Inferior parietal cortex (tissue), 1 donor: ENCODE data around the gene ATP10B.
"Not testable (repeated sequence)": the region's sequence is repeated elsewhere in the genome, so short reads cannot be mapped to it uniquely, and the experiment has no call there.

ENCODE experiments used
- DNase-seq: peaks from one replicate; pipeline ENCODE4 v3.0.0-alpha.2; 2016; ENCODE audit errors: extremely low spot score

The ATP10B gene

DNA sequence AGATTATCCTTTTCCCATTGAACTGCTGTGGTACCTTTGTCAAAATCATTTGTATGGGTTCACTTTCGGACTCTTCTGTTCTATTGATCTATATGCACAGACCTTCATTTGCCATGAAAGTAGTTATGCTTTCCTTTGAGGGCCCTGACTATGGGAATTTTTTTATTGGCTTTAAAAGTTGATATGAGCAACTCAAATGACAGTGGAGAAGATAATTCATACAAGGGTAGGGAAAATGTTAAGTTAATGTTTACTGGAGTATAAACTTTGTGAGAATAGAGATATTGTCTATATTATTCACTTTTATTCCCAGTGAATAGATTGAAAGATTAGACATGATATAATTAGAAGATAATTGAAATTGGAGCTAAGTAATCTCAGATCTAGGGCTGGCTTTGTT lies 94.8 kb downstream of the ATP10B start:
- no peak for DNase-seq

DNA sequence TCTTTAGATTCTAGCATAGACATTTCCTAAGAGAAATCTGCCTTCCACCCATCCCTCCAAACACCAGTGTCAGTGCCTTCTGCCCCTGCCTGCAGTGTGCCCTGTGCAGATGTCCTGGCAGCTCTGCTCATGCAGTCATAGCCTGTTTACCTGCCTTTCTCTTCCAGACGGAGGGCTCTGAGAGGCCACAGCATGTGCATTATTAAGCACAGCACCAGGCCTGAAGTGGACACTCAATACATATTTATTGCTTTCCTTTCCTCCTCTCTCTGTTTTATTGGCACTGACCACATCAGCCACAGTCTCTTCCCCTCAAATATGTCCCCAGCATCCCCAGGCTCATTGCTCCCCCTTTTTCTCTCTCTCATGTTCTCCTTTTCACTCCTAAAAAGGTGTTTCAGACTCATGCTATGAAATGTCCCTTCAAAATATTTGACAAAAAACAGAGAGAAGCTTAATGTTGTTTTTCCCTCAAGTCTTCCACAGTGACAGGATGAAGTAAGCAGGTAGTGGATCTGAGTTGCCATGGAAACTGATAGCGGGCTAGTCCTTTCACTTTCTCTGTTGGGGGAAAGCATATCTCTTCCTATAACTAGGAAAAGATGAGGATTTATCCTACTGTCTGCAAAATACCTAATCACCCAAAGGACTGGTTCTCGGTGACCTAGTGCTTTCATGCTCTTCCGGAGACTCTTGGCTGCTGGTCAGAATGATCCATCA lies 100.9 kb downstream of the ATP10B start:
- DNase-seq = no peak

- no peak for DNase-seq
Observed at GRCh38 chr5:160749682-160750081, 102.3 kb downstream of the ATP10B start.

GRCh38 chr5:160749026-160749425 lies 103.0 kb downstream of the ATP10B start:
- DNase-seq = no peak

DNA sequence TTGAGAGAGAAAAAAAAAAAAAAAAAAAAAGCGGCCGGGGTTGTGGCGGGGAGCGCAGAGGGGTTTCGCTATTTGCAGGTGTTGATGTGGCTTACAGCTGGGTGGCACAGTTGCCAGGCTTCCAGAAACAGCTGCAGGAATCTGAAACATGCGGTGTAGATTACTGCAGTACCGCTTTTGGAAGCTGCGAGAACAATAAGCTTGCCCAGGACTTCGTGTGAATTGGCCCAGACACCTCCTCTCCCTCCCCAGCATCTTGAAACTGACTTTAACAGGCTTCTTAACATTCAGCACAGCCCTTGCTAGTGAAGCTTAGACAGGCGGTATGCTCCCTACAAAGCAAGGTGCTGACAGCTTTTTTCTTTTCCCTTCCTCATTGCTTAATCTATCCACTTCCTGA lies 104.0 kb downstream of the ATP10B start:
- peak; percentile 54 for DNase-seq

DNA sequence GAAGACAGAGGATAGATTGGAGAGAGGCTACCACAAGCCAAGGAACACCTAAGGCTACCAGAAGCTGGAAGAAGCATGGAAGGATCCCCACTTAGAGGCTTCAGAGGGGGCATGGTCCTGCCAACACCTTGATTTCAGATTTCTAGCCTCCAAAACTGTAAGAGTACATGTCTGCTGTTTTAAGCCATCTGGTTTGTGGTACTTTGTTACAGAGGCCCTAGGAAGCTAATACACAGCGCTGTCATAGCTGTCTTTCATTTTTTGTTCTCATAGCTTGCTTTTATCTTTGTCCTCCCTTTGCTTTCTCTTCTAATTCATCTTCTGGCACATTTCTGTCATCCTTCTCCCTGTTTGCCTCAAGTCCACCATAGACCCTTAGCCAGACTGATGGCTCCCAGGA lies 104.5 kb downstream of the ATP10B start:
- no peak for DNase-seq

DNA sequence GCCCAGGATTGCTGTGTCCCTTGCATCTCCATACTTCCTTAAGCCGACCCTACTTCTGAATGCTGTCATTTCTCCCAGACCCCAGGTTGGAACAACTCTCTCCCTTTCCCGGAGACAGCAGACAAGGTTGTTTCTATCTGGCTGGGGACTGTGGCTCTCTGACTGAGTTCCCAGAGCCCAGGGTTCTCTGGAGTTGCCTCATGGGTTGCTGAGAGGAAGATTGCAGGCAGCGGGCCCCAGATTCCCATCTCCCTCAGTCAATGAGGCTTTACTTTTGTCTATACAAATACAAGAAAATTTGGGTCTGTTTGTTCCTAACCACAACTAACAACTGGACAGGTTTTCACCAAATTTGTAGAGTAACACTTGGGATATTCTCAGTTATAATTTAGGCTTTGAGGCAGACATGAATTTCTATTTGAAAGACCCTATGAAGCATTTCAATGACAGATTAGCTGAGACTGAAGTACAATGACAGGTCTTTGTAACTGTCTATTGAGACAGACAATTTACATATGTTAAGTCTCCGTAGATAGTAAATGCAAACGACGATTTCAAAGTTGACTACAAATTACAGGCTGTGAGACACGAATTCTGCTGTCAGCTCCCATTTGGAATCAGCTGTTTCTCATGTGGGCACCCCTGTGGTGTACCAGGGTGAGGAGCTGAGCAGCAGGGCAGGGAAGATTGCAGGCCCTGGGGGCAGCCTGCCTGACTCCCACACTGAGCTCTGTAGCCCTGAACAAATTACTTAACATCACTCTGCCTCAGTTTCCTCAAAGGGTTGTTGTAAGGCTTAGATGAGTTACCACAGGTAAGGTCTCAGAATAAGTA lies 107.5 kb downstream of the ATP10B start:
- DNase-seq = no peak

DNA sequence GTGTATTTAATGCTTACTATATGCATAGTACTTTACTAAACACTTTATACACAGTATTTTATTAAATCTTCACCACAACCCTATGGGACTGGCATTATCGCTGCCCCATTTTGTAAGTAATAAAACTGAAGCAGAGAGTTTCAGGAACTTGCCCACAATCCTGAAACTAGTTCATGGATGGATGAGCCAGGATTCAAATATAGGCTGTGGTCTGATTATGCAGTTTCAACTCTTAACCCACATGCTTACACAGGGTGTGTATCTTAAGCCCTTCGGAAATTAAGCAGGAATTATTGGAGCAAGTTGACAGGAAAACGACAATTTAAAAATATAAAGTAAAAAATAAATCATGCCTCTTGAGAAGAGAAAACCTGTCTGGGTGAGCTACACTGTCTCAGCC lies 109.0 kb downstream of the ATP10B start:
- DNase-seq = no peak

- DNase-seq = no peak
Observed at GRCh38 chr5:160742446-160742845, 109.6 kb downstream of the ATP10B start.

DNA sequence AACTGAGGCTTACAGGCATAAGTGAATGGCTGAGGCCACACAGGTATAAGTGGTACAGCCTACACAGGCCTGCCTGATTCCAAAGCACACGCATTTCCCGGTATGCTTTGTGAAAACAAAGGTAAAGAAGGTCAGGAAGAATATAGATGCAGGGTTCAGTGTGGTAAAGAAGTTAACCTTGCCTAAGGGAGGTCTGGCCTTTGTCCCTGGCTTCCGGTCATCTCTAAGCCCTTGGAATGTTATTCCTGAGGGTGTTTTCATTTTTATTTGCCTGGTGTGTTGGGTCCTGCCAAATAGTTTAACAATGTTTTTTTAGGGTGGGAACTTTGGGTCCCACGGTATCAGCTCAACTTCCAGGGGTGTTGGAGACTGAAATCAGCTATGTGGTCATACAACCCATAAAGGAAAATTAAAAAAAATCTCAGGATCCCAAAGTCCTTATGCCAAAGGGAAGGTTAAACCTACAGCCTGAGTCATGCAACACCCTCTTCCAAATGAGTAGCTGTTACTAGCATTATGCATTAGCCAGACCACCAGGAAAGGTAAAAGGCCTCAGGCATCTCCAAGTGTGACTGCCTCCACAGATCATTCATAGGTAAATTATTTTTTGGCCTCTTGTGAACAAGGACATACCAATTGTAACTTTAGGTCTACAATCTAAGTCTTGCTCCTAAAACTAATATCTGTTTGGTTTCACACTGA lies 124.6 kb downstream of the ATP10B start:
- DNase-seq = no peak

- DNase-seq = no peak
Observed at GRCh38 chr5:160726721-160727120, 125.3 kb downstream of the ATP10B start.

- no peak for DNase-seq
Observed at GRCh38 chr5:160720822-160721221, 131.2 kb downstream of the ATP10B start.

DNA sequence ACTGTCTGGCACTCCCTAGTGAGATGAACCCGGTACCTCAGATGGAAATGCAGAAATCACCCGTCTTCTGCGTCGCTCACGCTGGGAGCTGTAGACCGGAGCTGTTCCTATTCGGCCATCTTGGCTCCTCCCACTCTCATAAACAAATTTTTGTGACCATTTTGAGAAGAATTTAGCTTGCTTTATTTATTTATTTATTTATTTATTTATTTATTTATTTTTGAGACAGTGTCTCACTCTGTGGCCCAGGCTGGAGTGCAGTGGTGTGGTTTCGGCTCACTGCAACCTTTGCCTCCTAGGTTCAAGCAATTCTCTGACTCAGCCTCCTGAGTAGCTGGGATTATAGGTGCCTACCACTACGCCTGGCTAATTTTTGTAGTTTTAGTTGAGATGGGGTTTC lies 136.5 kb downstream of the ATP10B start:
- not testable (repeated sequence) for DNase-seq

DNA sequence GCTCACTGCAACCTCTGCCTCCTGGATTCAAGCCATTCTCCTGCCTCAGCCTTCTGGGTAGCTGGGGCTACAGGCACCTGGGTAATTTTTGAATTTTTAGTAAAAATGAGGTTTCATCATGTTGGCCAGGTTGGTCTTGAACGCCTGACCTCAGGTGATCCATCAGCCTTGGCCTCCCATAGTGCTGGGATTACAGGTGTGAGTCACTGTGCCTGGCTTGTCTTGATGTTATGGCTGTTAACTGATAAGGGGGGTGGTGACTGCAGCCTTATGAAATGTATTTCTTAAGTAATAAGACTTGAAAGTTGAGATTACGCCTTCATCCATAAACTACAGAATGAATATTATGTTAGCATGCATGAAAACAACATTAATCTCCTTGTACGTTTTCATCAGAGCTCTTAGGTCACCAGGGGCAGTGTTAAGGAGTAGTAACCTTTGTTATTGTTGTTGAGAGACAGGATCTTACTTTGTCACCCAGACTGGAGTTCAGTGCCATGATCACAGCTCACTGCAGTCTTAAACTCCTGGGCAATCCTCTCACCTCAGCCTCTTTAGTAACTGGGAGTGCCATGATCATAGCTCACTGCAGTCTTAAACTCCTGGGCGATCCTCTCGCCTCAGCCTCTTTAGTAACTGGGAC lies 148.3 kb downstream of the ATP10B start:
- DNase-seq = no peak

DNA sequence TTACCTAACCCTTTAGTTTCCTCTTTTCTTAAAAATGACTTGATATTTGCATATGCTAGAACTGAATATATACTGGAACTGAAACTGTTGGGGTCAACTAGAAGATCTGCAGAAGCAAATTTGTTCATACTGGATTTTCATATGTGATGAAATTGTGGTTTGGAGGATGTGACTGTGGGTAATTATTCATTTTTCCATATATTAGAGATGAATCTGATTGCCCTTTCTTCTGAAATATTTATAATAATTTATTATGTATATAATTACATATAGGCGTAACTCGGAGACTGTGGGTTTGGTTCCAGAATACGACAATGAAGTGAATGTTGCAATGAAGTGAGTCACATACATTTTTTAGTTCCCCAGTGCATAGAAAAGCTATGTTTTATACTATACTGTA lies 149.1 kb downstream of the ATP10B start:
- DNase-seq = no peak

DNA sequence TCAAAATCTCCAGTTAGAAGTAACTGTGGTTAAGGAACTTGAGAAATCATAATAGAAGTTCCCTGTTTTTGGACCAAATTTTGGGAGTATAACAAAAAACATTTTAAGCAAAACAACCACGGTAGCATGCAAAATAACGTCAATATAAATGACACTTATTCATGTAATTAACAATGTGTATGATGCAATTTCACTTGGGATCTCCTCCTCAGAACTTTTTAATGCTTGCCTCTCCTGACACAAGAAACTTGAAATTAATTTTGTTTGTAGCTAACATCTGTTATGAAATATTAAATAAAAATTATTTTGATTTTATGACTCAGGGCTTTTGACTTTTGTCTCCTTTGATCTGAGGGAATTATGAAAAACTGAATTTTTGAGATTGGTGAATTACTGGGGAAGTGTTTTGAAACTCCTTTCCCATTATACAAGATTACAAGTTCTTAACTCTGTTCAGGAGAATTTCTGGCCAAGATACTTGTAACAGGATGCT lies 149.7 kb downstream of the ATP10B start:
- DNase-seq = no peak

DNA sequence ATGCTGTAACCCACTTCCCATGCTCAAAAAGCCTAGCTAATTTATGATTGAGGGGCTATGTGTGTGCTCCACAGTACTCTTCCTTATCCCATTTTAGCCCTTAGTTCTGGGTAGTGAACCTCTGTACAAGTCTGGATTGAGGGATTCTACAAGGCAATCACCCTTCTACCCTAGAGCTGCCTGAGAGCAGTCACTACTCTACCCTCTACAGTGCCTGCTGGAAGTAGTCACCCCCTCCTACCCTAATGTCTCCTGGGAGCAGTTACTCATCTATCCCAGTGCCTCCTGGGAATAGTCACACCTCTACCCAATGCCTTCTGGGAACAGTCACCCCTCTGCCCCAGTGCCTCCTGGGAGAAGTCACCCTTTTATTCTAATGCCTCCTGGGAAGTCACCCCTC lies 150.6 kb downstream of the ATP10B start:
- no peak for DNase-seq

DNA sequence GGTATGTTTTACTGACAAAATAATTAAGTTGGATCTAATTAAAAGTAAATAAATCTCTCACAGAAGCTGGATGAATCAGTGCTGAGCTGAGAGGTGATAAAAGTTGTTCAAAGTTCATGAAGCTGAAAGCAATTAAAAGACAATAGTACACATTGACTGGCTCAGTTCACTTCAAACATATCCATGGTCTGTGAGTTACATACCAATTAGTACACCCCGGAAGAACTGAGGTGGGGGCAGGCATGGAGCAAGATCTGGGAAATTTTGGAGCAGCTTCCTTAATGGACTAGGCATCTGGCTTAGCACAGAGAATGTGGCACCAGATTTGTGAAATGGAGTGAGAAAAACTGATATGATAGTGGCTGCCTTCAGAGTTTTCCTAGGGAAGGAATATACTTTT lies 152.7 kb downstream of the ATP10B start:
- DNase-seq = no peak

DNA sequence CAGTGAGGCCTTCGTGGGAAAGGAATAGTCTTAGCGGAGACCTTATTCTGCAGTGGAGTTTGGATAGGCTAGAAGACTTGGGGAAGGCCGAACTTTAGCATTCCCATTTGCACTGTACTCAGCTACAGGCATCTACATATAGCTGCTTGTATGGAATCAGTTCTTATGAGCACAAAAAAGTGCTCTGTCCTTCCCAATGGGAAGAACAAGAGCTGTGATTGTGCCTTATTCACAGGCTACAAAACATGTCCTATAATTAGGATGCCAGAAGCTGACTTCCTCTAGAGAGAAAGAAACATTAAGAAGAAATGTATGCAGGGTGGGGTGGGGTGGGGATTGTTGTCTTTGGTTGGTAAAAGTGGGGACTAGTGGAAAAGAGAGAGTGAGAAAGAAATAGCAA lies 154.7 kb downstream of the ATP10B start:
- DNase-seq = peak; percentile 40

- no peak for DNase-seq
Observed at GRCh38 chr5:160694896-160695295, 157.1 kb downstream of the ATP10B start.

DNA sequence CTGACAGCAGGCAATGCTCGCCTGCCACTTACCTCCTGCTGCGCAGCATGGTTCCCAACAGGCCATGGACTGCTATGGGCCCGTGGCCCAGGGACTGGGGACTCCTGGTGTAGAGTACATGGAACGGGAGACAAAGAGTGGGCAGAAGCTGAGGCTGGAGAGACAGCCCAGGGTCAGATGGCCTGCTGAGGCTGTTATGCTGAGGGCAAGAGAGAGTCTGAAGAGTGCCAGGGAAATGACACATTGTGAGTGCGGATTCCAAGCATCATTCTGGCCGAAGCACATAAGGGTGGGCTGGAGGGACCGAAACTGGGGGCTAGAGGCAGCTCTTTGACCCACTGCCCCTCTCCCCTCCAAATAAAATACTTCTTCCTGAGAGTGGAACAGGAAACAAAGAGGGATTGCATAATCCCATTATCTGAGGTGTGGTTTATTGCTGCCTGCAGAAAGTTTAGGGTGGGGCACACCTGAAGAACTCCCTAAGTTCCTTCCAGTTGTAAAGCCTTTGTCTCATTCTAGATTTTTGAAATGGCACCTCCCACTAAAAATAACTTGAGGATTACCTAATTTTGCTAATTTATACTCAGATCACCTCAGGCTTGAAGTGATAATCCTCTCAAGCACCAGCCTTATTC lies 158.1 kb downstream of the ATP10B start:
- DNase-seq = no peak

- no peak for DNase-seq
Observed at GRCh38 chr5:160692271-160692670, 159.7 kb downstream of the ATP10B start.
